GM23338 (cell line): ENCODE results near the gene ARL14EP. TPM values are rescaled to one million over a fixed set of nuclear protein-coding genes. Genes with fewer than 3 reads are reported as not detected.

ENCODE experiments used
- ATAC-seq: fragments of 200-7000 bp; cut with Tn5 transposase; 3 replicates; pipeline ENCODE4 v1.9.1; 2020
- DNase-seq: peaks from one replicate; pipeline ENCODE4 v3.0.0-alpha.2; 2015; ENCODE audit warnings: low spot score
- H2AFZ ChIP-seq: fragments of 200-600 bp; sonication (generic); 2 replicates; pipeline ENCODE4 v1.8.0; 2016; ENCODE audit warnings: antibody characterized with exemption, mild to moderate bottlenecking, moderate library complexity
- H3F3A ChIP-seq: fragments of 200-600 bp; sonication (generic); replicated peaks from 2 replicates; pipeline ENCODE4 v1.8.0; 2017; ENCODE audit warnings: antibody characterized with exemption, mixed run types, low read depth
- H3K27ac ChIP-seq: fragments of 200-600 bp; sonication (generic); 2 replicates; pipeline ENCODE4 v1.6.1; 2016; ENCODE audit warnings: low read depth
- H3K27me3 ChIP-seq: fragments of 200-600 bp; sonication (generic); 2 replicates; pipeline ENCODE4 v1.8.0; 2016; ENCODE audit warnings: mild to moderate bottlenecking, mixed run types, moderate library complexity; ENCODE audit not compliant: insufficient read depth
- H3K36me3 ChIP-seq: fragments of 200-600 bp; sonication (generic); 2 replicates; pipeline ENCODE4 v1.8.0; 2016; ENCODE audit warnings: mild to moderate bottlenecking; ENCODE audit not compliant: insufficient read depth
- H3K4me1 ChIP-seq: fragments of 200-600 bp; sonication (generic); 2 replicates; pipeline ENCODE4 v1.8.0; 2016; ENCODE audit warnings: mild to moderate bottlenecking, moderate library complexity; ENCODE audit not compliant: insufficient read depth
- H3K4me2 ChIP-seq: fragments of 200-600 bp; sonication (generic); 2 replicates; pipeline ENCODE4 v1.7.1; 2017; ENCODE audit warnings: mixed run types
- H3K4me3 ChIP-seq: fragments of 200-600 bp; sonication (generic); 2 replicates; pipeline ENCODE4 v1.6.1; 2016; ENCODE audit warnings: mixed run types
- H3K79me2 ChIP-seq: fragments of 200-600 bp; sonication (generic); replicated peaks from 2 replicates; pipeline ENCODE4 v1.8.0; 2017; ENCODE audit warnings: mild to moderate bottlenecking; ENCODE audit not compliant: insufficient read depth
- H3K9me2 ChIP-seq: fragments of 200-600 bp; sonication (generic); 2 replicates; pipeline ENCODE4 v1.8.0; 2017; ENCODE audit not compliant: insufficient read depth
- H4K20me1 ChIP-seq: fragments of 200-600 bp; sonication (generic); replicated peaks from 2 replicates; pipeline ENCODE4 v1.8.0; 2017; ENCODE audit warnings: mild to moderate bottlenecking; ENCODE audit not compliant: insufficient read depth
- H3K27ac Mint-ChIP-seq: 2 replicates; pipeline ENCODE4 v1.8.0; 2020; ENCODE audit warnings: inconsistent platforms, mild to moderate bottlenecking, moderate library complexity, mixed read lengths
- H3K27me3 Mint-ChIP-seq: 3 replicates; pipeline ENCODE4 v1.8.0; 2022; ENCODE audit warnings: low read depth, mild to moderate bottlenecking, moderate library complexity, mixed read lengths, inconsistent platforms; ENCODE audit not compliant: insufficient read depth, poor library complexity
- H3K36me3 Mint-ChIP-seq: 3 replicates; pipeline ENCODE4 v1.8.0; 2021; ENCODE audit warnings: low read depth, mild to moderate bottlenecking, inconsistent platforms, moderate library complexity, mixed read lengths
- H3K4me1 Mint-ChIP-seq: 3 replicates; pipeline ENCODE4 v1.8.0; 2020; ENCODE audit warnings: mild to moderate bottlenecking, inconsistent platforms, mixed read lengths
- H3K4me3 Mint-ChIP-seq: 3 replicates; pipeline ENCODE4 v1.8.0; 2021; ENCODE audit warnings: moderate library complexity, mild to moderate bottlenecking, inconsistent platforms, mixed read lengths
- H3K9me3 Mint-ChIP-seq: 3 replicates; pipeline ENCODE4 v1.8.0; 2020; ENCODE audit warnings: moderate library complexity, mild to moderate bottlenecking, inconsistent platforms, mixed read lengths
- CREB1 ChIP-seq: fragments of 250-450 bp; sonication (Bioruptor Pico); IDR thresholded peaks from 2 replicates; pipeline ENCODE4 v1.5.0; 2020; ENCODE audit warnings: low read depth, mild to moderate bottlenecking, moderate library complexity
- CTCF ChIP-seq, 2 experiments: fragments of 200-600 bp in 1 of 2; sonication (generic) in 1 of 2; conservative IDR thresholded peaks; 2 replicates each; pipeline versions ENCODE4 v1.5.1 to v1.6.1; 2016 to 2017; ENCODE audit warnings: antibody characterized with exemption in 2 of 2, low read depth in 2 of 2, mild to moderate bottlenecking in 2 of 2, moderate library complexity in 1 of 2
- ETS1 ChIP-seq: IDR thresholded peaks from 2 replicates; pipeline ENCODE4 v1.6.1; 2016; ENCODE audit warnings: antibody characterized with exemption
- EZH2 ChIP-seq: fragments of 200-600 bp; sonication (generic); IDR thresholded peaks from one replicate; pipeline ENCODE4 v1.8.0; 2017; ENCODE audit warnings: antibody characterized with exemption, mild to moderate bottlenecking, low read depth; ENCODE audit not compliant: unreplicated experiment
- POLR2AphosphoS5 ChIP-seq: IDR thresholded peaks from 2 replicates; pipeline ENCODE4 v1.6.1; 2016; ENCODE audit warnings: antibody characterized with exemption, low read depth
- STAT1 ChIP-seq: IDR thresholded peaks from one replicate; pipeline ENCODE4 v1.6.1; 2016; ENCODE audit warnings: antibody characterized with exemption; ENCODE audit not compliant: unreplicated experiment
- ZNF114 ChIP-seq: fragments of 250-450 bp; sonication (Bioruptor Pico); IDR thresholded peaks from 2 replicates; pipeline ENCODE4 v1.5.0; 2020; ENCODE audit warnings: mild to moderate bottlenecking, moderate library complexity
- ZNF331 ChIP-seq: fragments of 250-450 bp; sonication (Bioruptor Pico); IDR thresholded peaks from 2 replicates; pipeline ENCODE4 v1.5.0; 2020; ENCODE audit warnings: low read depth, mild to moderate bottlenecking, moderate library complexity
- ZNF462 ChIP-seq: fragments of 250-450 bp; sonication (Bioruptor Pico); IDR thresholded peaks from 2 replicates; pipeline ENCODE4 v1.5.0; 2020; ENCODE audit warnings: mild to moderate bottlenecking, moderate library complexity
- polyA plus RNA-seq: library from polyadenylated mRNA; unstranded; fragments of >200 nt; fragmentation: Nextera tagmentation; extraction: Ambion mirVana; gene quantifications from 2 replicates; pipeline ENCODE4 v1.2.1, GENCODE V29; 2016
- total RNA-seq: library from RNA; depleted of rRNA; stranded (reverse); fragments of >200 nt; shearing (Covaris generic); gene quantifications from 2 replicates; pipeline ENCODE4 v1.2.3, GENCODE V29; 2014

ARL14EP gene
- total and polyA plus RNA-seq, 2 experiments from 2014 or later, result 33.4 to 62.0 TPM

GRCh38 chr11:30322826-30323710 is at the start of gene ARL14EP (continued):
- no peak for TF ChIP-seq CTCF (conservative IDR thresholded peaks at IDR 0.05; ENCODE audit: low read depth in 2 of 2)

- DNase-seq (no peak), ATAC-seq (no peak)
- Histone ChIP-seq H3K27ac (no peak overlapping the region), H3K4me3 (no peak overlapping the region), H3K4me2 (no peak overlapping the region), H3K4me1 (no peaks in the 10 kb centered on the region), H2AFZ (no peak overlapping the region), H4K20me1 (no peaks in the 10 kb centered on the region), H3K79me2 (no peaks in the 10 kb centered on the region), H3K9me2 (0 out of 2 replicates have a peak, but pooled peaks cover 2% of the 10 kb centered on the region), H3F3A (no peaks in the 10 kb centered on the region), H3K27me3 (no peaks in the 10 kb centered on the region), H3K36me3 (no peaks in the 10 kb centered on the region)
- Mint-ChIP-seq H3K9me3 (no peaks in the 10 kb centered on the region), H3K27ac (no peak overlapping the region), H3K27me3 (no peaks in the 10 kb centered on the region), H3K4me1 (no peaks in the 10 kb centered on the region), H3K36me3 (no peaks in the 10 kb centered on the region), H3K4me3 (no peak overlapping the region)
- TF ChIP-seq POLR2AphosphoS5 (no peak), CREB1 (no peak), ZNF114 (no peak), CTCF (conservative IDR thresholded peaks at IDR 0.05; ENCODE audit: low read depth in 2 of 2) (no peak), EZH2 (no peak), ETS1 (no peak), STAT1 (no peak), ZNF462 (CRISPR knock-in tag) (no peak), ZNF331 (CRISPR knock-in tag) (no peak)
These were observed 45.7 kb upstream of the ARL14EP start for GRCh38 chr11:30277176-30277575.
